CD4-positive, alpha-beta T cell treated with Interleukin-12 subunit alpha and Interleukin-12 subunit beta, for 1 hour (primary cell): Measurements from ENCODE around the gene TLK2.
"Not testable (repeated sequence)": the region's sequence is repeated elsewhere in the genome, so short reads cannot be mapped to it uniquely, and the experiment has no call there.

ENCODE experiments used
- DNase-seq: peaks from one replicate; pipeline ENCODE4 v3.0.0-alpha.2; 2020

The TLK2 gene

DNA sequence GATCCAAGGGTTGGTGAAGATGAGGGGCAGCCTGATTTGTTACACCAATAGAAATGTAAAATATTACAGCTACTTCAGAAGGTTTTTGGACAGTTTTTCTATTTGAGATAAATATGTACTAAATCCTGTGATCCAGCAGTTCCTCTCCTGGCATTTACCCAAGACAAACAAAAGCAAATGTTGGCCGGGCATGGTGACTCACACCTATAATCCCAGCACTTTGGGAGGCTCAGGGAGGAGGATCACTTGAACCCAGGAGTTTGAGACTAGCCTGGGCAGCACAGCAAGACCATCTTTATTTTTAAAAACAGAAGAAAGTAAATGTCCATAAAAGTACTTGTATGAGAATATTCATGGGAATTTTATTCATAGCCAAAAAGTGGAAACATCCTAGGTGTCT lies 84.0 kb downstream of the TLK2 start:
- DNase-seq: no peak

DNA sequence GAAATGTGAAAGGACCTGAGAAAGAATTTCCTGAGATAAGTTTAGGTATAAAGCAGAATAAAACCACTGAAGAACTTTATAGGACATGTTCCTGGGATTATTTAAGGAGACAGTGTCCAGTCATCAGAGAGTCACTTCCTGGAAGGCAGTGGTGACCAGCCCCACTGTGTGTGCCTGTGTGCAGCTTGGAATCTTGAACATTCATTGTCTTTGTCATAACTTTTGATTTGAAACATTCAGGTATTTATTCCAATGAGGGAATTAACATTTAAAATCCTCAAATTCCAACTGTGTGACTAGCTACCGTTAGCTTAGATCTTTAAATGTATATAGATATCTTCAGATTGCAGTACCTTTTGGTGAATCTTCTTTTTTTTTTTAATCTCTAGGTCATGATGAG lies 87.2 kb downstream of the TLK2 start:
- no peak for DNase-seq

DNA sequence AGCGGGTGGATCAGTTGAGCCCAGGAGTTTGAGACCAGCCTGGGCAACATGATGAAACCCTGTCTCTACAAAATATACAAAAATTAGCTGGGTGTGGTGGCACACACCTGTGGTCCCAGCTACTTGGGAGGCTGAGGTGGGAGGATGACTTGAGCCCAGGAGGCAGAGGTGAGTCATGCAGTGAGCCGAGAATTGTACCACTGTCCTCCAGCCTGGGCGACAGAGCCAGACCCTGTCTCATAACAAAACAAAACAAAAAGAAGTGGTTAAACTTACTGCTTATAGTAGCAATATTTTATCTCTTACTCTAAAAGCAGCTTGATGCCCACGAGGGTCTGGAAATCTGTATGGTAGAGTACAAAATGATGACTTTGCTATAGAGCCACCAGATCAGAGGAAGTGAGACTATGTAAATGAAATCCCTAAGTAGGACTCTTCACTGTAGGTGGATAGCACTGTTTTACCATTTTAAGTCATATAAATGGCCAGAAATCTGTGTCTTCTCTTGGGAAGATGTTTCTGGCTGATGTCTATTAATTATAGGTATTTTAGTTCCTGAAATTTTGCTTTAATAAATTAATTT lies 88.5 kb downstream of the TLK2 start:
- DNase-seq: no peak

DNA sequence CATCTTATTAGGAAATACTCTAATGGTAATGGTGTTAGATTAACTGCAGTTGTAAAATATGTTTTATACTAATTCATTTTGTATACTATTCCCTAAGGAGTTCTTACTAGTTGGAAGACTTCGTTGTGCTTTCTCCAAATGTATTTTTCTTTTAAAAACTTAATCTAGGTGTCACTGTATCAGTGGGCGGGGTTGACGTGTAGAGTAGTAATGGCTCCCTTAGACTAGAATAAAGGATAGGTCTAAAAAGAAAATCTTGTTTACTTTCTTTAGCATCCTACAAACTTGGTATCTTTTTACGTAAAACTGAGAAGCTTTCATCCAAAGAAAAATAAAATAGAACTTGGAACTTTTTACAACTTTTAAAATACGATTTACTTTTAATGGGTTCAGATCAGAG lies 93.9 kb downstream of the TLK2 start:
- DNase-seq: no peak

GRCh38 chr17:62572888-62573401 lies 94.3 kb downstream of the TLK2 start:
- no peak for DNase-seq

- no peak for DNase-seq
Measured at GRCh38 chr17:62573480-62574117, 95.0 kb downstream of the TLK2 start.

- DNase-seq: no peak
Measured at GRCh38 chr17:62576382-62576781, 97.8 kb downstream of the TLK2 start.

GRCh38 chr17:62578757-62579487 lies 100.3 kb downstream of the TLK2 start:
- no peak for DNase-seq

DNA sequence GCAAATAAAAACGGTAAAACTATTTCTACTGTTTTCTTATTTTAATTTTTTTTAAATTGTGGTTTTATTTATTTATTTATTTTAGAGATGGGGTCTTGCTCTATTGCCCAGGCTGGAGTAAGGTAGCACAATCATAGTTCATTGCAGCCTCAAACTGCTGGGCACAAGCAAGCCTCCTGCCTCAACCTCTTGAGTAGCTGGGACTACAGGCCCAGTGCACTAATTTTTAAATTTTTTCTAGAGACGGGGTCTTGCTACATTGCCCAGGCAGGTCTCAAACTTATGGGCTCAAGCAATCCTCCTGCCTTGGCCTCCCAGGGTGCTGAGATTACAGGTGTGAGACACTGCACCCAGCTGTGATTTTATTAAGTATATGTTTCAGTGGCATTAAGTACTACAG lies 102.3 kb downstream of the TLK2 start:
- no peak for DNase-seq

DNA sequence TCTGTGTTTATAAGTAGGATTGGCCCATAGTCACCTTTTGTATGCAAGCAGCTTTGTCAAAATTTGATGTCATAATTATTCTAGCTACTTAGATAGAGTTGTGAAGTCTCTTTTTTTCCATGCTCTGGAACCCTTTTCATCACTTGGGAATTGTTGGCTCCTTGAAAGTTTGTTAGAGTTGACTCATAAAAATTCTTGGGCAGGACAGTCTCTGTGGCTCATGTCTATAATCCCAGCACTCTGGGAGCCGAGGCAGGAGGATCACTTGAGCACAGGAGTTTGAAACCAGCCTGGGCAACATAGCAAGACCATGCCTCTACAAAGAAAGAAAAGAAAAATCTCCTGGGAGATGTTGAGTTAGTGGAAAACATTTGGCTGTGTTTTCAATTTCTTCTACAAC lies 103.1 kb downstream of the TLK2 start:
- DNase-seq: no peak

GRCh38 chr17:62587554-62587953 lies 108.9 kb downstream of the TLK2 start:
- no peak for DNase-seq

DNA sequence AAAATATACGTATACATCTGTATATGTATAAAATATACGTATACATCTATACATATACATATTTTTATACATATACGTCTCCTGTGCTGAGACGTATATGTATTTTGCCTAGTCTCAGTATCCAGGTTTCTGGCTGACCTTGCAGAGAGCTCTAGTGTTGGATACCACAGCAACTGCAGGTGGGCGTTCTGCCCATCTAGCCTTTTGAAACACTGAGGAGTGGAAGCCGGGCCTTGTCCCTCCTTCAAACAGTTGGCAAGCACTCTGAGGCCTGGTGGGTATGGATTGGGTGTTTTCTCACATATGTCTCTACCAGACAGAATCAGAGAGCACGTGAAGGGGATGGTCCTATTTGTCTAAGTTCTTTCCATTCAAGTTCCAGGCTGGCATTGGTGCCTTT lies 109.5 kb downstream of the TLK2 start:
- no peak for DNase-seq

GRCh38 chr17:62591333-62591732 lies 112.7 kb downstream of the TLK2 start:
- no peak for DNase-seq

DNA sequence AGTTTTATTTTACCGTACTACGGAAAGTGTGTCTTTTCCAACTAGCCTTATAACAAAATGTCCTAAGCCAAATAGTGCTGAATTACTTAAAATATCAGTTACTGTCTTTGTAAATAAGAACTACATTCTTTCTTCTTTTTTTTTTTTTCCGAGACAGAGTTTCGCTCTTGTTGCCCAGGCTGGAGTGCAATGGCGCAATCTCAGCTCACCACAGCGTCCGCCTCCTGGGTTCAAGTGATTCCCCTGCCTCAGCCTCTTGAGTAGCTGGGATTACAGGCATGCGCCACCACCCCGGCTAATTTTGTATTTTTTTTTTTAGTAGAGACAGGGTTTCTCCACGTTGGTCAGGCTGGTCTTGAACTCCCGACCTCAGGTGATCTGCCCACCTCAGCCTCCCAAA lies 113.2 kb downstream of the TLK2 start:
- DNase-seq: not testable (repeated sequence)

GRCh38 chr17:62592341-62593099 lies 113.9 kb downstream of the TLK2 start:
- no peak for DNase-seq

GRCh38 chr17:62595484-62595883 lies 116.9 kb downstream of the TLK2 start:
- no peak for DNase-seq

DNA sequence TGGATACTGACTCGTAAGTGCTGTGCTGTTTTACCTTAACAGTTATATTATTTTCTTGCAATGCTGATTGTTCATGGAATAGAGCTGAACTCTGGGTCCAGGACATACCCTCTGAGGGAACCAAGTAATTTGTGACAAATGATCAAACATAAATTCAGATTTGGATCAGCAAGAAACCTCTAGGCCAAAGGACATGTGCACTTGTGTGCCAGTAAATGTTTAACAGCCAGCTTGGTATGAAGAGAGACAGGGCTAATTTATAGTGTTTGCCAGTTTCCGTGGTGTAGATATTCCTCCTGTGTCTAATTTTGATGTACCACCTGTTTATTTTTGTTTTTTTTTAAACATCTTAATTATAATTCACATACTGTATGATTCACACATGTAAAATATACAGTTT lies 118.0 kb downstream of the TLK2 start:
- no peak for DNase-seq

GRCh38 chr17:62597150-62597549 lies 118.5 kb downstream of the TLK2 start:
- no peak for DNase-seq

DNA sequence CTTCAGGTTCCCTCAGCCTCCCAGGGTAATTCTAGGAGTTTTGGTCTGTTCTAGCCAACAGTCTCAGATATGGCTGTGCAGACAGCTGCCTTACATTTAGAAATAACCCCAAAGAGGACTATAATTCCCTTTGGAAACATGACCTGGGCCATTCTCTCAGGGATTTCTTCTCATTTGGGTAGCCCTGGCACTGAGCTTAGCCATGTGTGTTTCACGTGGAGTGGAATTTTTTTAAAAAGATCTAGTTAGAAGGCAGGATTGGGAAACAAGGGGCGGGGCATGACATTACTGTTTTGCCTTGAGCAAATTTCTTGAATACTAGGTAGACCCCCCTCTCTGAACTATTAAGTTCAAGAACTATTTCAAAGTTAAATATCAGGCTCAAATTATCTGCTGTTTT lies 119.3 kb downstream of the TLK2 start:
- DNase-seq: no peak

- no peak for DNase-seq
Measured at GRCh38 chr17:62599964-62600657, 121.5 kb downstream of the TLK2 start.

DNA sequence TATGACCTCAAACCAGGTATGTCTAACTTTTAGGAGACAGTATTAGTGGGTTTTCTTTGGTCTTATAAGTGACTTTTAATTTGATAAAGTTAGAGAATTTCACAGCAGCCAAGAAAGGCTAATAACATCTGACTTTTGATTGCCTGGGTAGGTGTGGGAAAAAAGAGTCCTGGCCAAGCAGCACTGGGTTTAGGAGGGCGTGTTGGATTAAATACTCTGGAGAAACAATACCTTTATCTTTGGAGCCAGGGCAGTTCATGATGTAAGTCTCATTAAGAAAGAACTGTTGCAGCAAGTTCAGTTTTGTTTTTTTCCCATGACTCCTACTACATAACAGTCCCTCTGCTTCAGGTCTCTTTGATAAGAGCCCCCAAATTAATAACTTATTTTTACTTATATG lies 122.2 kb downstream of the TLK2 start:
- DNase-seq: no peak

- no peak for DNase-seq
Measured at GRCh38 chr17:62601471-62601870, 122.8 kb downstream of the TLK2 start.

GRCh38 chr17:62603783-62604182 lies 125.2 kb downstream of the TLK2 start:
- not testable (repeated sequence) for DNase-seq
